T-helper 2 cell treated with Interferon-gamma antibody and Interleukin-4, amounts not matched to agents 5 μg/mL and 100 μg/mL, for 36 hours (primary cell): ENCODE data around the gene RAX2.
A peak's percentile ranks its signal among the peaks of the same experiment; 100 is the strongest.
"Not testable (repeated sequence)": the region's sequence is repeated elsewhere in the genome, so short reads cannot be mapped to it uniquely, and the experiment has no call there.

Source experiments
- DNase-seq: peaks from one replicate; pipeline ENCODE4 v3.0.0; 2021; ENCODE audit warnings: low spot score
- H3K27ac Mint-ChIP-seq: one replicate; pipeline ENCODE4 v1.8.0; 2021; ENCODE audit warnings: mild to moderate bottlenecking, mixed read lengths
- H3K27me3 Mint-ChIP-seq: one replicate; pipeline ENCODE4 v1.8.0; 2021; ENCODE audit warnings: low read depth, mixed read lengths
- H3K36me3 Mint-ChIP-seq: one replicate; pipeline ENCODE4 v1.8.0; 2021; ENCODE audit warnings: low read depth, mixed read lengths
- H3K4me1 Mint-ChIP-seq: one replicate; pipeline ENCODE4 v1.8.0; 2021; ENCODE audit warnings: low read depth, mixed read lengths
- H3K4me3 Mint-ChIP-seq: one replicate; pipeline ENCODE4 v1.8.0; 2022; ENCODE audit warnings: mild to moderate bottlenecking, moderate library complexity, mixed read lengths
- H3K9me3 Mint-ChIP-seq: one replicate; pipeline ENCODE4 v1.8.0; 2021; ENCODE audit warnings: mixed read lengths

The RAX2 gene

GRCh38 chr19:3771906-3772455 lies at the start of gene RAX2:
TSS of gene RAX2 (minus strand) at chr19:3772228. CDS start at chr19:3771742, 486 bp downstream.
- Mint-ChIP-seq H3K36me3 (peaks cover 9% of the 10 kb centered on the region), H3K27ac (no peak within 1 kb of the TSS), H3K27me3 (no peaks in the 10 kb centered on the region), H3K4me3 (no peak within 1 kb of the TSS), H3K4me1 (no peaks in the 10 kb centered on the region), H3K9me3 (no peaks in the 10 kb centered on the region)
- DNase-seq: no peak

DNA sequence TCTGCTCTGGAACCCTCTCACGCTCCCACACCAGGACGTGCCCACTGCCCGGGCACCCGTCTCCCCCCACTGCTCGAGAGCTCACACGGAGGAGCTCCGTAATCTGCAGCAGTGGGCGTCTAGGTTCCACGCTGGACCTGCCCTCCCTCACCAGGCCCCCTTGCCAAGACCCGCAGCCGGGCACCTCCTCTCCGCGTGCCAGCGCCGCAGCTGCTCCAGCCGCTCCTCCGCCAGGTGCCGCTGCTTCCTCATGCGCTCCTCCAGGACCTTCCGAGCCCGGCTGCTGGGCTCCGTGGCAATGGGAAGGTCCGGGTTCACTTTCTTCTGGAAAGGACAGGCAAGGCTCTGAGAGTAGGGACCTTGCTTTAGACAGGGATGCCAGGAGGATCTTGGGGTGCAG lies 49.1 kb upstream of the RAX2 start:
- Mint-ChIP-seq H3K36me3 (no peaks in the 10 kb centered on the region), H3K27me3 (no peaks in the 10 kb centered on the region), H3K9me3 (no peaks in the 10 kb centered on the region), H3K27ac (no peak overlapping the region), H3K4me3 (no peak overlapping the region), H3K4me1 (peaks cover 13% of the 10 kb centered on the region)
- DNase-seq: no peak

DNA sequence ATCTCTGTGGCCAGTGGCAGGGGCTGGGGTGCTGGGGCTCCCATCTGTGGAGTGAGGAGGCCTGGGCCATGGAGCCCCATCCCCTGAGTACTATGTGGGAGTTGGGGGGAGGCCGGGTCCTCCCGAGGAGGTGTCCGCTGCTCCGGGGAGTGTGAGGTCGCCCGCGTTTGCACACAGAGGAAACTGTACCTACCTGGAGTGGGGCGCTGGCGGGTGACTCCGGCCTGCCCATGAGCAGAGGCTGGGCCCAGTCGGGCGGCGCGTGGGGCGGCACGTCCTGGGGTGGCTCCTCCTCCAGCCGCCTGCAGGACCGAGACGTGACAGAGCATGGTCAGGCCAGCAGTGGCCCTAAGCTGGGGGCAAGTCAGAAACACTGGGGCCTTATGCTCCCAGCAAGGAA lies 48.0 kb upstream of the RAX2 start:
- H3K27me3 Mint-ChIP-seq: no peaks in the 10 kb centered on the region
- H3K4me3 Mint-ChIP-seq: no peak overlapping the region
- H3K27ac Mint-ChIP-seq: no peak overlapping the region
- H3K4me1 Mint-ChIP-seq: peaks cover 13% of the 10 kb centered on the region
- no peaks in the 10 kb centered on the region for H3K9me3 Mint-ChIP-seq
- no peak for DNase-seq
- H3K36me3 Mint-ChIP-seq: no peaks in the 10 kb centered on the region

- H3K36me3 Mint-ChIP-seq: no peaks in the 10 kb centered on the region
- H3K27ac Mint-ChIP-seq: no peak overlapping the region
- H3K4me3 Mint-ChIP-seq: no peak overlapping the region
- no peaks in the 10 kb centered on the region for H3K27me3 Mint-ChIP-seq
- H3K9me3 Mint-ChIP-seq: no peaks in the 10 kb centered on the region
- peaks cover 20% of the 10 kb centered on the region for H3K4me1 Mint-ChIP-seq
- no peak for DNase-seq
These were observed 46.9 kb upstream of the RAX2 start for GRCh38 chr19:3818918-3819317.

GRCh38 chr19:3818466-3818865 lies 46.4 kb upstream of the RAX2 start:
- no peaks in the 10 kb centered on the region for H3K36me3 Mint-ChIP-seq
- no peak overlapping the region for H3K4me3 Mint-ChIP-seq
- no peak overlapping the region for H3K27ac Mint-ChIP-seq
- H3K27me3 Mint-ChIP-seq: no peaks in the 10 kb centered on the region
- no peaks in the 10 kb centered on the region for H3K9me3 Mint-ChIP-seq
- DNase-seq: peak; percentile 65
- H3K4me1 Mint-ChIP-seq: peaks cover 25% of the 10 kb centered on the region

- H3K4me3 Mint-ChIP-seq: no peak overlapping the region
These were observed 45.7 kb upstream of the RAX2 start for GRCh38 chr19:3817761-3818160.

GRCh38 chr19:3816566-3817218 lies 44.7 kb upstream of the RAX2 start:
- DNase-seq: no peak
- no peak overlapping the region for H3K27ac Mint-ChIP-seq
- H3K4me1 Mint-ChIP-seq: peaks cover 33% of the 10 kb centered on the region
- no peaks in the 10 kb centered on the region for H3K9me3 Mint-ChIP-seq
- H3K4me3 Mint-ChIP-seq: no peak overlapping the region
- H3K27me3 Mint-ChIP-seq: no peaks in the 10 kb centered on the region
- H3K36me3 Mint-ChIP-seq: no peaks in the 10 kb centered on the region

More at GRCh38 chr19:3817761-3818160, 45.7 kb upstream of the RAX2 start:
- H3K4me1 Mint-ChIP-seq: peaks cover 30% of the 10 kb centered on the region
- H3K27me3 Mint-ChIP-seq: no peaks in the 10 kb centered on the region
- no peak overlapping the region for H3K27ac Mint-ChIP-seq
- no peaks in the 10 kb centered on the region for H3K36me3 Mint-ChIP-seq
- H3K9me3 Mint-ChIP-seq: no peaks in the 10 kb centered on the region
- DNase-seq: no peak

GRCh38 chr19:3816148-3816547 lies 44.1 kb upstream of the RAX2 start:
- H3K4me3 Mint-ChIP-seq, H3K27me3 Mint-ChIP-seq, H3K27ac Mint-ChIP-seq, H3K36me3 Mint-ChIP-seq, H3K9me3 Mint-ChIP-seq, DNase-seq: not testable (repeated sequence)
- peaks cover 31% of the 10 kb centered on the region for H3K4me1 Mint-ChIP-seq

GRCh38 chr19:3814648-3815047 lies 42.6 kb upstream of the RAX2 start:
- H3K9me3 Mint-ChIP-seq: no peaks in the 10 kb centered on the region
- H3K36me3 Mint-ChIP-seq: no peaks in the 10 kb centered on the region
- peak overlapping the region; percentile 79 for H3K27ac Mint-ChIP-seq
- no peak overlapping the region for H3K4me3 Mint-ChIP-seq
- no peak for DNase-seq
- peaks cover 31% of the 10 kb centered on the region for H3K4me1 Mint-ChIP-seq
- no peaks in the 10 kb centered on the region for H3K27me3 Mint-ChIP-seq

GRCh38 chr19:3813473-3814392 lies 41.7 kb upstream of the RAX2 start:
- Mint-ChIP-seq H3K36me3 (no peaks in the 10 kb centered on the region), H3K4me3 (peak overlapping the region; percentile 26), H3K27ac (peak overlapping the region; percentile 79), H3K9me3 (no peaks in the 10 kb centered on the region), H3K27me3 (no peaks in the 10 kb centered on the region), H3K4me1 (peaks cover 31% of the 10 kb centered on the region)
- DNase-seq: no peak

DNA sequence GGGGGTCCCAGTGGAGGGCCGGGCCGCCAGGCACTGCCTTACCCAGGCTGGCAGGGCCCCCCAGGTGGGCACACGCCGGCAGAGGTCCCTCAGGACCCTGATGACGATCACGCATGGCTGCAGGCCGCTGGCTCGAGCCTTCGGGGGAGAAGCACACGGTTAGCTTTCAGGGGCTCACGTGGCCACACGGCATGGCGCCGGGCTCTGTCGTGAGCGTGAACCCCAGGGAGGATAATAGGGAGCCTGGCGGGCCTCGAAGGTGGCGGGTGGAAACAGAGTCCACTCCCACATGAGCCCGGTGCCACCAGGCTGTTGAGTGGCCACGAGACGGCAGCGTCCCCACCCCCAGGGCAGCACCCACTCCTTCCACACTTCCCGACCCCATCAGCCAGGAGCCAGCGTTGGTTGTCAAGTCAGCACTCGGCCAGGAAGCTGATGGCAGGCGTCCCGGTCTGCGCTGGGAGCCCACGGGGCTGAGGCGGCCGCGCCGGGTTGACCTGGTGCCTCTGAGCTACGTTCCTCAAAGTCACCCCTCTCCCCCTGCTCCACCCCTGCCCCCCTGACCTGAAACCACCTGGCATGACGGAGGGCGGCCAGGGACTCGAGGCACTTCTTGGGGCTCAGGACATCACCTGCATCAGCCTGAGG lies 38.8 kb upstream of the RAX2 start:
- Mint-ChIP-seq H3K4me1 (peaks cover 23% of the 10 kb centered on the region), H3K9me3 (no peaks in the 10 kb centered on the region), H3K27me3 (no peaks in the 10 kb centered on the region), H3K36me3 (no peaks in the 10 kb centered on the region), H3K27ac (no peak overlapping the region), H3K4me3 (no peak overlapping the region)
- no peak for DNase-seq

DNA sequence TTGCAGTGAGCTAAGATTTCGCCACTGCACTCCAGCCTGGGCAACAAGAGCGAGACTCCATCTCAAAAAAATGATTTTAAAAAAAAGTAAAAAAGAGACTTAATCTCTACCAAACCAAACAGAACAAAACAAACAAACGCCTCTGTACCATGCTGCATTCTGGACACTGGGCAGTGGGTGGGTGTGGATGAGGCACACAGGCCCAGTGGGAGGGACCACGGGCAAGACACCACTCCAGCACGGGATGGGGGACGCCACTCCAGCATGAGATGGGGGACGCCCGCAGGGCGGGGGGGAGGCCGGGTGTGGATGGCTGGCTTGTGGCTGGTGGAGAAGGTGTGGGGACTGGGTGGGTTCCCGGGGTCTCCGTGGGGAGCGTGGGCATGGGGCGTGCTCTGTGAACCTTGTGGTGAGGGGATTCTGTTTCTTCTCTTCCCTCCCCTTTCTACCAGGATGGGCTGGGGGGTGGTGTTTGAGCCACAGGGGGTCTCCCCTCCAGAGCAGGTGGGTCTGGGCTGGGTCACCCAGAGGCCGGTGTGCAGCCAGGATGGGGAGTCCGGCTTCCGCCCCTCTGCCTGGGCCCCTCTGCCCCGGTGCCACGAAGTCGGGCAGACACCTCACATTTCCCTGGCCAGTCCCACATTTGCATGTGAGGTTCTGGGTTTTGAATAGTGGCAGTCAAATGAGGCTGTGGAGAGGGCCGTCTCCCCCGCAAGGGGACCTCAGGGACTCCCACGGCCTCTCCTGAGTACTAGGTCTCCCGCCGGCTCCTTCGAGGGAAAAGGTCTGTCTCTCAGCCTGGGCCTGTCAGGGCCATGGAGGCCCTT lies 38.1 kb upstream of the RAX2 start:
- Mint-ChIP-seq H3K27me3 (no peaks in the 10 kb centered on the region), H3K27ac (no peak overlapping the region), H3K36me3 (no peaks in the 10 kb centered on the region), H3K4me1 (peaks cover 23% of the 10 kb centered on the region), H3K4me3 (no peak overlapping the region), H3K9me3 (no peaks in the 10 kb centered on the region)
- DNase-seq: no peak

- Mint-ChIP-seq H3K9me3 (no peaks in the 10 kb centered on the region), H3K4me1 (peaks cover 13% of the 10 kb centered on the region), H3K36me3 (no peaks in the 10 kb centered on the region), H3K27me3 (no peaks in the 10 kb centered on the region), H3K4me3 (no peak overlapping the region), H3K27ac (no peak overlapping the region)
- DNase-seq: no peak
These were observed 36.6 kb upstream of the RAX2 start for GRCh38 chr19:3808420-3809143.
